Astrocyte (in vitro differentiated cells and primary cell): Measurements from ENCODE around the gene COBL.

Experiments
- EZH2 ChIP-seq: IDR thresholded peaks from 2 replicates; pipeline ENCODE4 v1.6.1; 2012; ENCODE audit warnings: mild to moderate bottlenecking, low read length, inconsistent platforms; ENCODE audit not compliant: insufficient read depth
- TF ChIP-seq, protein P1 (sequence below): IDR thresholded peaks from 2 replicates; pipeline ENCODE4 v1.5.1; 2011; ENCODE audit warnings: low read depth, mild to moderate bottlenecking, inconsistent platforms, low read length, moderate library complexity; ENCODE audit not compliant: insufficient read depth

DNA sequence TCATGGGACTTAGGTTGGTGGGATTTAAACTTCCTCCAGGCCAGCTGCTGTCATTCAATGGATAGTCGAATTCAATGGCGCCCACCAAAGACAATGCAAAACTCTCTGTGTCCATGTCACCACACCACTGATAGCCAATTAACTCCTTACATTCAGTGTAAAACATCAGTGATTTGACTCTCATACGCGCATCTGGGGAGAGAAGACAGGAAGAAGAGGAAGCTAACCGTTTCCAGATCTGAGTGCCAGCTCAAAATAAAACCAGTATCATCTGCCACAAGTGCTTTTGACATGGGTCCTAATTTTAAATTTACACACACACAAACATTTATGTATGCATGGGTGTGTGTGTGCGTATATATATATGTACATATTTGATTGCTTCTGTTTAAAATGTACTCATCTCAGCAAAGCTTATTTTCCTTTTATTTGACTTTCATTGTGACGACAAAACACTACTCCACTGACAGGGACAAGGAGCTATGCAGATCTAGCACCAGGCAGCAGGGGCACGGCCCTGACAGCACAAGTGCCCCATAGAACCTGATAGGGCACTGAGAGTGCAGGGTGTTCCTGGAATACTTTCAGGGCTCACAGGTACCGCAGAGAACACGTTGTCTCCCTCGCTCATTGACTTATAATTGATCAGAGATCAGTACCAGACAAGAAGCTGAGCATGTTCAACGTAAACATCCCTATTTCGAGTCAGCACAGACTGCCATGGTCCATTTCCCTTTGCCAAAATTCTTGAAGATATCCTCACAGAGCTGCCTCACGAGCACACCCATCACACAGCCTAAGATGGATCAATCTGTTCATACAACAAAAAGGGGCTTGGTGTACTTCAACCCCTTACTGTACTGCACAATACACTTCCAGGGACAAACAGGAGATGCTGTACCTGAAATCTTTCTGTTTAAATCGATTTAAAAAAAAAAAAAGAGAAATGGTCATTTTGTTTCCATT, 176.1 kb downstream of the COBL start:
- TF ChIP-seq, protein P1, sequence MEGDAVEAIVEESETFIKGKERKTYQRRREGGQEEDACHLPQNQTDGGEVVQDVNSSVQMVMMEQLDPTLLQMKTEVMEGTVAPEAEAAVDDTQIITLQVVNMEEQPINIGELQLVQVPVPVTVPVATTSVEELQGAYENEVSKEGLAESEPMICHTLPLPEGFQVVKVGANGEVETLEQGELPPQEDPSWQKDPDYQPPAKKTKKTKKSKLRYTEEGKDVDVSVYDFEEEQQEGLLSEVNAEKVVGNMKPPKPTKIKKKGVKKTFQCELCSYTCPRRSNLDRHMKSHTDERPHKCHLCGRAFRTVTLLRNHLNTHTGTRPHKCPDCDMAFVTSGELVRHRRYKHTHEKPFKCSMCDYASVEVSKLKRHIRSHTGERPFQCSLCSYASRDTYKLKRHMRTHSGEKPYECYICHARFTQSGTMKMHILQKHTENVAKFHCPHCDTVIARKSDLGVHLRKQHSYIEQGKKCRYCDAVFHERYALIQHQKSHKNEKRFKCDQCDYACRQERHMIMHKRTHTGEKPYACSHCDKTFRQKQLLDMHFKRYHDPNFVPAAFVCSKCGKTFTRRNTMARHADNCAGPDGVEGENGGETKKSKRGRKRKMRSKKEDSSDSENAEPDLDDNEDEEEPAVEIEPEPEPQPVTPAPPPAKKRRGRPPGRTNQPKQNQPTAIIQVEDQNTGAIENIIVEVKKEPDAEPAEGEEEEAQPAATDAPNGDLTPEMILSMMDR, result no peak
- no peak for TF ChIP-seq EZH2
